G401 (cell line): ENCODE data around the gene DPP10. TPM values are rescaled to one million over a fixed set of nuclear protein-coding genes. Genes with fewer than 3 reads are reported as not detected.
"Not testable (repeated sequence)": the region's sequence is repeated elsewhere in the genome, so short reads cannot be mapped to it uniquely, and the experiment has no call there.

Source experiments
- DNase-seq: peaks from one replicate; pipeline ENCODE4 v3.0.0-alpha.2; 2015; ENCODE audit warnings: low spot score
- in situ Hi-C: cut with HindIII; loops from 2 replicates; pipeline ENCODE4 v1.10.0; 2016; ENCODE audit warnings: low sequenced_read_pairs, mixed read lengths
- total RNA-seq: library from RNA; depleted of rRNA; stranded (reverse); fragments of >200 nt; shearing (Covaris generic); gene quantifications from 2 replicates; pipeline ENCODE4 v1.2.3, GENCODE V29; 2014

DPP10 gene
- total RNA-seq, 1 experiment from 2014 or later, result not detected

DNA sequence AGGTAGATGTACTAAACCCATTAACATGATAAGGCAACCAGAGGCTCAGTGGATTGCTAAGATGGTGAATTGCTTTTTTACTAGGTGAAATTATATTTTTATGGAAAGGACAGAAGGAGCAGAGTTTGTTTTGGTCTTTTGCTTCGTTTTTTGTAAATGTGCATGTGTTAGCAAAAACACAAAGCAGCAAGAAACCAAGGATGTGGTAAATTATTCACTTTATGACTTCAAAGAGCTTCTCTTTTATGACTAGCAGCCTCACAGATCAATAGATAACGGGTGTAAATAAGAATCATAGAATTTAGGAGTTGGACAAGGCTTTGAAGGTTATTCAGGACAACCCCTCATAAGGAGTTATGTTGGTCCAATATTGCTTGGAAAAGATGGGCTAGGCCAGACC is 615.0 kb downstream of the DPP10 start:
- DNase-seq, result no peak
- in situ Hi-C loops, result no loop called here

DNA sequence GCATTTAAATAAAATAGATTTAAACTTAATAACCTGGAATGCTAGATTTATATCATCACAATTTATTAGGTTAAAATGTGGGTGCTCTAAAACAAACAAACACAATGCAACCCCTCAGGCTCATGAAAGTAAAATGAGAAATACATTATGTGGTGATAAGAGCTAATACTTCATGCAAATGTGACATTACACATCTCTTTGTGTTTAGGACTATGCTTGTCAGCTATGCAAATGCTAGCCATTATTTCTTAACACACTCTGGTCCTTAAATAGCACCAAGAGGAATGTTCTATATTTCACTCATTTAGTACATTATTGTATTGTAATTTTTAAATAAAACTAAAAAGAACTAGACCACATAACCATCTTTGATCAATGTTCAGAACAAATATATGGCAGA is 627.6 kb downstream of the DPP10 start:
- in situ Hi-C loops, result no loop called here
- DNase-seq, result no peak

GRCh38 chr2:115071534-115071933 is 629.1 kb downstream of the DPP10 start:
- no peak for DNase-seq
- in situ Hi-C loops, result no loop called here

GRCh38 chr2:115075800-115076199 is 633.4 kb downstream of the DPP10 start:
- in situ Hi-C loops, result no loop called here

DNA sequence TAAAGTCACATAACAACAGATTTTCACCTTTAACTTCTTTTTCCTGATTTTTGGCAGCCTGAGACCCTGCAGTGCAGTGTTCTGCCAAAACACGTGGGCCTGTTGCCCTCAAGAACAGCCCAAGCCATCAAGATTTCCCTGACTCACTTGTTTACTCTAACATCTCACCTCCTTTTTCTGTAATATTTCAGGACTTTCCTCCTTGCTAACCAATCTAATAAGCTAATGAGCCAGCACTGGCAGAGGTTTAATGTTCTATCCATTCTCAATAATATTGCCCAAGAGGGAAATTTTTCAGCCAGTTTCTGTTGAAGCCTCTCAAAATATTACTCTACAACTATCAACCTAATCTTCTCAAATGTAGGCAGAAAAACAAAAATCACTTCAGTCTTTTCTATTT is 635.2 kb downstream of the DPP10 start:
- in situ Hi-C loops, result no loop called here
- DNase-seq, result no peak

More at GRCh38 chr2:115075800-115076199, 633.4 kb downstream of the DPP10 start:
- no peak for DNase-seq

DNA sequence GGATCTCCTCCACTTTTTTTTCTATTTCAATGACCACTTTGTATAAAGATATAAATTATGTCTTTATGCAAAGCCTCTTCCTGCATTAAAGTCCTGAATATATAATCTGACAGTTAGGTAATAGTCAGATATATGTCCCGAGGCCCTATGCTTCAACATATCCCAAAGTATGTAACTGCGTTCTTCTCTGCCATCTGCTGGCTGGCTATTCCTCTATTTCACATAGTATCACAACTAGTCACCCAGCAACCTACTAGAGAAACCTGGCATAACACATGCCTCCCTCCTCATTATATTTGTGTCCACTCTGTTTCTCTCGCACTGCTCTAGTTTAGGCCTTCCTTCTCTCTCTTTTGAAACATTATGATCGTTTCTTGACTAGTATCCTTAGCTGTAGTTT is 640.8 kb downstream of the DPP10 start:
- in situ Hi-C loops, result no loop called here
- DNase-seq, result no peak

- in situ Hi-C loops, result no loop called here
- no peak for DNase-seq
These were observed 641.3 kb downstream of the DPP10 start for GRCh38 chr2:115083711-115084110.

DNA sequence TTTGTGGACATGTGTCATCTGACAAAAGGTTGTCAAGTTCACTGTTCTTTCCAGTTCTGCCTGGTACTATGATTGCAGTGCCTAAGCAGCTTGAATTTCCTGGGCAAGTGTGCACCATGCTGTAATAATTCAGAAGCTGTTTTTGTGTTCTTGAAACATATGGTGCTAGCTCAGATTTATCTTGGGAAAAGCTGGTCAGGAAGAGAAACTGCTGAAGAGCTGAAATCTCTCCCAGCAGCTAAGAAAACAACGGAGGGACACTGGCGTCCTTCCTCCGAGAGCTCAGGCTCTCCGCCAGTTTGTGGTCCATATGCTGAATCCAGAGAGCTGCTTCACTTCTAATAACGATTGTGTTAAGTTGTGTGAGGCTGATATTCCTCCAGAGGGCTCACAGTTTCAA is 642.0 kb downstream of the DPP10 start:
- DNase-seq, result peak; percentile 53
- in situ Hi-C loops, result no loop called here

DNA sequence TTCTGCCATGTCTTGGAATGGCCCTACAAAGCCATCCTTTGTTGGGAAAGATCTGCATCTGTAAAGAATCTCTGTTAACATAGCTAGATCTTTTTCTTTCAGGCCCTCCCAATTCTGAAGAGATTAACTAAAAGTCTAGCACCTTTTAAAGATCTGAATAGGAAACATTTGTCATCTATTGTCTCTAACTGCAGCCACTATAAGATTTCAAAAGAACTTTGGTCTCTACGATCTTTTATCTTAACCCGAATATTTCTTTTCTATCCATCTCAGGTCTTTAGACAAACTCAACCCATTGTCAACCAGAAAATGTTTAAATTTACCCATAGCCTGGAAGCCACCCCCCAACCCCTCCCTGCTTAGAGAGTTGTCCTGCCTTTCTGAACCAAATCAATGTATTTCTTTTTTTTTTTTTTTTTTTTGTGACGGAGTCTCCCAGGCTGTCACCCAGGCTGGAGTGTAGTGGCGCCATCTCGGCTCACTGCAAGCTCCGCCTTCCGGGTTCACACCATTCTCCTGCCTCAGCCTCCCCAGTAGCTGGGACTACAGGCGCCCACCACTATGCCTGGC is 643.7 kb downstream of the DPP10 start:
- not testable (repeated sequence) for DNase-seq

DNA sequence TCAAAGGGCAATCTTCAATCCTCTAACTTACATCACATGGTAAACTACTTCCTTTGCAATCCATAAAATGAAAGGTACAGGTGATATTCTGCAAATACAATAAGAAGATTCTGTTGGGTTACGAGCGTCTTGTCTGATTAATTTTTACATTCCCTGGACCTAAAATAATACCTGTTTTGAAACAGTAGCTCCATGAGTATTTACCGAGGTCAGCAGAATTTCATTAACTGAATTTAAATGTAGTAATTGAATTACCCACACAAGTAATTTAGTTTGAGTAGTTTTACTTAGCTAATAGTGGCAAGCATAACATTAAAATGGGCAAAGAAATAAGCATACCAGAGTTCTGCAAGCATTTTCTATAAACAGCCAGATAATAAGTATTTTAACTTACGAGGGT is 652.0 kb downstream of the DPP10 start:
- in situ Hi-C loops, result no loop called here
- no peak for DNase-seq

More for the DNA sequence above, 643.7 kb downstream of the DPP10 start:
- in situ Hi-C loops, result not testable (repeated sequence)

DNA sequence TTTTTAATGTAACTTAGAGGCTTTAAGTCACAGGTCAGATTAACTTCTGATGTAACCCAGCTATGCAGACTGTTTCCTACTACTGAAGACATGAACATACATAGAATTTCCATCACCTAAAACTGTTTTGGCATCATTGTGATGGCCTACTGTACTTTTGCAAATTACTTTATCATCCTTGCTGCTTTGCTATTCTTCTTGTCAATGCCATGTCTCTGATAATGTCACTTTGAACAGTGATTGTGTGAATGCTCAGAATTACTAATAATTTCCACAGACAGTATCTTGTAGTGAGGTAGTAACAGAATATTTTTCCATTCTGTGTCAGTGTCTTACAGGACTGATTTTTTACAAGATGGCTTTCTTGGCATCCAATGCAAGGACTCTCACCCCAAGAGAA is 663.5 kb downstream of the DPP10 start:
- DNase-seq, result no peak
- in situ Hi-C loops, result no loop called here

- in situ Hi-C loops, result no loop called here
- no peak for DNase-seq
These were observed 672.7 kb downstream of the DPP10 start for GRCh38 chr2:115115135-115115534.

DNA sequence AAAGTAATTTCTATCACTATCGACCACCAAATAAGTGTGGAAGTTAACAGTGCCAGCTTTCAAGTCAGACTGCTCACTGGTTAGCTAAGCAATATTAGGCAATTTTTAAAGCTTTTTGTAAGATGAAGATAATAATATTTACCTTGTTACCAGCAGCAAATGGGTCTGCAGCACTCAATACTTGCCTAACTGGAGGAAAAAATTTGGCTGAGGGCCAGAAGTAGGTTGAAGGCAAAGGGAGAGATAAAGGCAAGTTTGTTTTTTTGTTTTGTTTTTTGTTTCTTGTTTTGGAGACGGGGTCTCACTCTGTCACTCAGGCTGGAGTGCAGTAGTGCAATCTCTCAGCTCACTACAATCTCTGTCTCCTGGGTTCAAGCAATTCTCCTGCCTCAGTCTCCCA is 675.9 kb downstream of the DPP10 start:
- in situ Hi-C loops, result no loop called here
- no peak for DNase-seq

- DNase-seq, result no peak
- in situ Hi-C loops, result no loop called here
These were observed 676.6 kb downstream of the DPP10 start for GRCh38 chr2:115119086-115119485.

GRCh38 chr2:115122701-115123100 is 680.3 kb downstream of the DPP10 start:
- in situ Hi-C loops, result no loop called here

GRCh38 chr2:115124817-115125216 is 682.4 kb downstream of the DPP10 start:
- in situ Hi-C loops, result no loop called here
- no peak for DNase-seq

More at GRCh38 chr2:115122701-115123100, 680.3 kb downstream of the DPP10 start:
- no peak for DNase-seq

GRCh38 chr2:115129536-115129935 is 687.1 kb downstream of the DPP10 start:
- DNase-seq, result no peak
- in situ Hi-C loops, result no loop called here

DNA sequence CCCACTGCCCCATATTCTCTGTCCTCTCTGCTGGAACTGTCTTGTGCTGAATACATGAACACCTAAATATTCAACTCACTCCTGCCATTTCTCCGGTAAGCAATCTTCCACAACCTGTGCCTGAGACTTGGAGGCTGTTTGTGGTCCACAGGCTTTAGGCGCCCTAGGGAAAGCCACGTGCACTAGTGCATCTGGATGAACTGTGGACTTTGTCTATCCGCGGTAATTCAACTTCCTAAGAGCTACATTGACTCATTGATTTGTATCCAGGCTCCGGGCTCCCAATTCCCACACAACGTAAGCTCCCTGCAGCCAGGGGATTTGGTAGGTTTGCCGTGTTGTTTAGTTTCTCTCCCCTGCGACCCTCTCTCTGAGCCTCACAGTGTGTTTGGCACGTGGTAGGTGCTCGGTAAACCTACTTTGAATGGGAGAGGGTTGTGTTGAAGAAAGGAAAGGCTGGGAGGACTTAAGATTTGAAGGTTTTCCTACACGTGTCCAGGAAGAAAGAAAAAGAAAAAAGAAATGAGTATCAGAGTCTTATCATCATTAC is 718.2 kb downstream of the DPP10 start:
- no peak for DNase-seq
- in situ Hi-C loops, result no loop called here

DNA sequence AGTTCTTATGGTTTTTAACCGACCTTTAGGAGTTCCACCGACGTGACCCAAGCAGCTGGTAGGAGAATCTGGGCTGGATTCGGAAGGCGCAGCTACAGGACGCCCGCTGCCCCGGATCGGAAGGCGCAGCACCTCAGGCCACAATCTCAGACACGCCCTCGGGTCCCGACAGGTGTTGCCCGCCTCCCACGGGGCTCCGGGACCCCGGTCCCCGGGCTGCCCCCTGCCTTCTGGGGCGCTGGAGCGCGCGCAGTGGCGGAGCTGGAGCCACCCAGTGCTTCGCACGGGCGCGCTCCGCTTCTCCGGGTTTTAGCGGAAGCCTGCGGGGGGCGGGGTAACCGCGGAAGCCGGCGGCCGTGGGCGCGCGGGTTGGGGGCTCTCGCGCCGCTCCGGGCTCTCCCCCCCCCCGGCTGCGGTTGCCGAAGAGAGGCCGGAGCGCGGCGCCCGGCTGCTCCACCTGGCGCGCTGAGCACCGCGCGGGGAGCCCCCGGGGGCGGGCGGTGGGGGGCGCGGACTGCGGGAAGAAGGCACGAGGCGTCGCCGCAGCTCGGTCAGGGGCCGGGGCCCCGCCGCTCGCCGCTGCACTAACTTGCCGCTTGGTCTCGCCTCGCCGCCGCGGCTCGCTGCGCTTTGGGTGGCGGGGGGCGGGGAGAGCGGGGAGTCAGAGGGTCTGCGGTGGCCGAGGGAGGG is 718.8 kb downstream of the DPP10 start:
- in situ Hi-C loops, result no loop called here
- no peak for DNase-seq

- in situ Hi-C loops, result no loop called here
- DNase-seq, result no peak
These were observed 719.5 kb downstream of the DPP10 start for GRCh38 chr2:115161771-115162493.
